Measurements from ENCODE around the gene HAPLN2.

DNA sequence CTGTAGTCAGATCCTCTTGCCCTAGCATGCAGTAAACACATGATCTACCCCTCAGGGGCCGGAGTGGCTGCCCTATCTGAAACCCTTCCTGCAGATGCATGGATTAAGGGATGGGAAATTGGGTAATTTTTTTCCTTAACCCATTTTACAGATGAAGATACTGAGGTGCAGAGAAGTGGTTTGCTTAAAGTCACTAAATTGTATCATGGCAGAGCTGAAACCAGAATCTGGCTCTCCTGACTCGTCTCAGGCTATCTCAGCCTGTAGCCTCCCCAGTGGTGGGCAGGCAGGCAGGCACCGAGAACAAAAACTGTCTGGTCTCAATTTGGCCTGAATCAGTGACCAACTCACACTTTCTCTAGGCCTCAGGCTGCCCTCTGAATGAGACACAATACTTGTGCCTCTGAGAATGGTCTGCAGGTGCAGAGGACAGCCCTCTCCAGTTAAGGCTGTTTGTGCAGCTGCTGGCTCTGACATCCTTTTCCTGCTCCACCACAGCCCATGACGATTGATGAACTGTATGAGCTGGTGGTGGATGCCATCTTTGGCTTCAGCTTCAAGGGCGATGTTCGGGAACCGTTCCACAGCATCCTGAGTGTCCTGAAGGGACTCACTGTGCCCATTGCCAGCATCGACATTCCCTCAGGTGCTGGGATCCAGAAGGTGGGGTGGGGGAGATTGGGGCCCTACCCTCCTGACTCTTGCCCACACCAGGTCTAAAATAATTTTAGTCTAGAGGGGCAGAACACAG, 26.1 kb upstream of the HAPLN2 start:
- TF ChIP-seq, protein P1, sequence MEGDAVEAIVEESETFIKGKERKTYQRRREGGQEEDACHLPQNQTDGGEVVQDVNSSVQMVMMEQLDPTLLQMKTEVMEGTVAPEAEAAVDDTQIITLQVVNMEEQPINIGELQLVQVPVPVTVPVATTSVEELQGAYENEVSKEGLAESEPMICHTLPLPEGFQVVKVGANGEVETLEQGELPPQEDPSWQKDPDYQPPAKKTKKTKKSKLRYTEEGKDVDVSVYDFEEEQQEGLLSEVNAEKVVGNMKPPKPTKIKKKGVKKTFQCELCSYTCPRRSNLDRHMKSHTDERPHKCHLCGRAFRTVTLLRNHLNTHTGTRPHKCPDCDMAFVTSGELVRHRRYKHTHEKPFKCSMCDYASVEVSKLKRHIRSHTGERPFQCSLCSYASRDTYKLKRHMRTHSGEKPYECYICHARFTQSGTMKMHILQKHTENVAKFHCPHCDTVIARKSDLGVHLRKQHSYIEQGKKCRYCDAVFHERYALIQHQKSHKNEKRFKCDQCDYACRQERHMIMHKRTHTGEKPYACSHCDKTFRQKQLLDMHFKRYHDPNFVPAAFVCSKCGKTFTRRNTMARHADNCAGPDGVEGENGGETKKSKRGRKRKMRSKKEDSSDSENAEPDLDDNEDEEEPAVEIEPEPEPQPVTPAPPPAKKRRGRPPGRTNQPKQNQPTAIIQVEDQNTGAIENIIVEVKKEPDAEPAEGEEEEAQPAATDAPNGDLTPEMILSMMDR (IDR thresholded peaks at IDR 0.05; ENCODE audit: control extremely low read depth in 1 of 3, insufficient read depth in 1 of 3, low read depth in 1 of 3, low read length in 3 of 3): no peak
- TF ChIP-seq JUND (IDR thresholded peaks at IDR 0.05; ENCODE audit: low read length): no peak
- no peak for TF ChIP-seq CHD1 (IDR thresholded peaks at IDR 0.05; ENCODE audit: low read depth, low read length)
- peak in 1 of 2 experiments; percentile 8; a peak in 1 of 3 replicates for TF ChIP-seq POLR2A (IDR thresholded peaks at IDR 0.05; ENCODE audit: control extremely low read depth in 1 of 2, low read depth in 2 of 2, low read length in 2 of 2)
- no peak for TF ChIP-seq TAF1 (IDR thresholded peaks at IDR 0.05; ENCODE audit: low read depth, low read length)
- TF ChIP-seq, protein P2, sequence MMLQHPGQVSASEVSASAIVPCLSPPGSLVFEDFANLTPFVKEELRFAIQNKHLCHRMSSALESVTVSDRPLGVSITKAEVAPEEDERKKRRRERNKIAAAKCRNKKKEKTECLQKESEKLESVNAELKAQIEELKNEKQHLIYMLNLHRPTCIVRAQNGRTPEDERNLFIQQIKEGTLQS (IDR thresholded peaks at IDR 0.05; ENCODE audit: insufficient read depth, low read depth, low read length): no peak

Data from H1 (cell line).